ENCODE measurements around the gene TOP2A. TPM values are rescaled to one million over a fixed set of nuclear protein-coding genes. Genes with fewer than 3 reads are reported as not detected.

TOP2A gene
- polyA plus RNA-seq, 1 donor from 2014 or later: 7.8 TPM

DNA sequence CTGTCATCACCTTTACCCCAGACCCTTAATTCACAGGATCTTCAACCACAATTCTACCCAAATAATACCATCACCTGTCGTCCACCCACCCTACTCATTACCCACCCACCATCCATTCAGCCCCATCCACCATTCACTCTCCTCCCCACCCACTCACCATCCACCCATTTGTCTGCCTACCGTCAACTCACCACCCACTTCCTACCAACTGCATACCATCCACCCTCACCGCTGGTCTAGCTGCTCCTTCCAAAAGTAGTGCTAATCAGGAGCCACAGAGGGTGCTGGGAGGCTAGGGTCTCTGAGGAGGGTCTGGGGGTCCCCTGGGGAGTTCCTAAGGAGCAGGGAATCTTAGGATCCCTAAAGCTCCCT is 13.5 kb upstream of the TOP2A start:
- Histone ChIP-seq H3K9ac (ENCODE audit: low read length) (no peak overlapping the region), H2AFZ (ENCODE audit: low read depth, low read length) (no peak overlapping the region), H3K4me3 (ENCODE audit: low read length) (no peak overlapping the region), H3K79me2 (replicated peaks; ENCODE audit: insufficient read depth, low read length) (no peaks in the 10 kb centered on the region), H3F3A (ENCODE audit: insufficient read depth, low read length, poor library complexity, severe bottlenecking) (no peaks in the 10 kb centered on the region), H3K27me3 (ENCODE audit: insufficient read depth, low read depth, low read length) (no peaks in the 10 kb centered on the region), H3K27ac (ENCODE audit: low read length) (no peak overlapping the region), H3K4me2 (ENCODE audit: low read length) (no peak overlapping the region), H3K9me3 (ENCODE audit: low read length) (no peaks in the 10 kb centered on the region), H3K9me2 (ENCODE audit: insufficient read depth, low read length) (no peaks in the 10 kb centered on the region), H4K20me1 (ENCODE audit: insufficient read depth) (no peaks in the 10 kb centered on the region), H3K36me3 (ENCODE audit: insufficient read depth, low read length) (no peaks in the 10 kb centered on the region)
- TF ChIP-seq EP300 (conservative IDR thresholded peaks at IDR 0.05; ENCODE audit: poor library complexity, severe bottlenecking): no peak
- no peak for TF ChIP-seq EZH2 (IDR thresholded peaks at IDR 0.05; ENCODE audit: borderline replicate concordance, insufficient read depth, low read length, poor library complexity, severe bottlenecking)
- TF ChIP-seq, protein P1, sequence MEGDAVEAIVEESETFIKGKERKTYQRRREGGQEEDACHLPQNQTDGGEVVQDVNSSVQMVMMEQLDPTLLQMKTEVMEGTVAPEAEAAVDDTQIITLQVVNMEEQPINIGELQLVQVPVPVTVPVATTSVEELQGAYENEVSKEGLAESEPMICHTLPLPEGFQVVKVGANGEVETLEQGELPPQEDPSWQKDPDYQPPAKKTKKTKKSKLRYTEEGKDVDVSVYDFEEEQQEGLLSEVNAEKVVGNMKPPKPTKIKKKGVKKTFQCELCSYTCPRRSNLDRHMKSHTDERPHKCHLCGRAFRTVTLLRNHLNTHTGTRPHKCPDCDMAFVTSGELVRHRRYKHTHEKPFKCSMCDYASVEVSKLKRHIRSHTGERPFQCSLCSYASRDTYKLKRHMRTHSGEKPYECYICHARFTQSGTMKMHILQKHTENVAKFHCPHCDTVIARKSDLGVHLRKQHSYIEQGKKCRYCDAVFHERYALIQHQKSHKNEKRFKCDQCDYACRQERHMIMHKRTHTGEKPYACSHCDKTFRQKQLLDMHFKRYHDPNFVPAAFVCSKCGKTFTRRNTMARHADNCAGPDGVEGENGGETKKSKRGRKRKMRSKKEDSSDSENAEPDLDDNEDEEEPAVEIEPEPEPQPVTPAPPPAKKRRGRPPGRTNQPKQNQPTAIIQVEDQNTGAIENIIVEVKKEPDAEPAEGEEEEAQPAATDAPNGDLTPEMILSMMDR (IDR thresholded peaks at IDR 0.05; ENCODE audit: poor library complexity, severe bottlenecking): no peak
- TF ChIP-seq SMC3 (conservative IDR thresholded peaks at IDR 0.05; ENCODE audit: poor library complexity): no peak
- no peak for TF ChIP-seq MXI1 (conservative IDR thresholded peaks at IDR 0.05; ENCODE audit: poor library complexity, severe bottlenecking)
- TF ChIP-seq, protein P2, sequence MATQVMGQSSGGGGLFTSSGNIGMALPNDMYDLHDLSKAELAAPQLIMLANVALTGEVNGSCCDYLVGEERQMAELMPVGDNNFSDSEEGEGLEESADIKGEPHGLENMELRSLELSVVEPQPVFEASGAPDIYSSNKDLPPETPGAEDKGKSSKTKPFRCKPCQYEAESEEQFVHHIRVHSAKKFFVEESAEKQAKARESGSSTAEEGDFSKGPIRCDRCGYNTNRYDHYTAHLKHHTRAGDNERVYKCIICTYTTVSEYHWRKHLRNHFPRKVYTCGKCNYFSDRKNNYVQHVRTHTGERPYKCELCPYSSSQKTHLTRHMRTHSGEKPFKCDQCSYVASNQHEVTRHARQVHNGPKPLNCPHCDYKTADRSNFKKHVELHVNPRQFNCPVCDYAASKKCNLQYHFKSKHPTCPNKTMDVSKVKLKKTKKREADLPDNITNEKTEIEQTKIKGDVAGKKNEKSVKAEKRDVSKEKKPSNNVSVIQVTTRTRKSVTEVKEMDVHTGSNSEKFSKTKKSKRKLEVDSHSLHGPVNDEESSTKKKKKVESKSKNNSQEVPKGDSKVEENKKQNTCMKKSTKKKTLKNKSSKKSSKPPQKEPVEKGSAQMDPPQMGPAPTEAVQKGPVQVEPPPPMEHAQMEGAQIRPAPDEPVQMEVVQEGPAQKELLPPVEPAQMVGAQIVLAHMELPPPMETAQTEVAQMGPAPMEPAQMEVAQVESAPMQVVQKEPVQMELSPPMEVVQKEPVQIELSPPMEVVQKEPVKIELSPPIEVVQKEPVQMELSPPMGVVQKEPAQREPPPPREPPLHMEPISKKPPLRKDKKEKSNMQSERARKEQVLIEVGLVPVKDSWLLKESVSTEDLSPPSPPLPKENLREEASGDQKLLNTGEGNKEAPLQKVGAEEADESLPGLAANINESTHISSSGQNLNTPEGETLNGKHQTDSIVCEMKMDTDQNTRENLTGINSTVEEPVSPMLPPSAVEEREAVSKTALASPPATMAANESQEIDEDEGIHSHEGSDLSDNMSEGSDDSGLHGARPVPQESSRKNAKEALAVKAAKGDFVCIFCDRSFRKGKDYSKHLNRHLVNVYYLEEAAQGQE (IDR thresholded peaks at IDR 0.05; ENCODE audit: borderline replicate concordance): no peak
- no peak for TF ChIP-seq TAF1 (IDR thresholded peaks at IDR 0.05; ENCODE audit: low read depth)
- TF ChIP-seq RAD21 (conservative IDR thresholded peaks at IDR 0.05): no peak
- TF ChIP-seq POLR2AphosphoS5 (IDR thresholded peaks at IDR 0.05): no peak

DNA sequence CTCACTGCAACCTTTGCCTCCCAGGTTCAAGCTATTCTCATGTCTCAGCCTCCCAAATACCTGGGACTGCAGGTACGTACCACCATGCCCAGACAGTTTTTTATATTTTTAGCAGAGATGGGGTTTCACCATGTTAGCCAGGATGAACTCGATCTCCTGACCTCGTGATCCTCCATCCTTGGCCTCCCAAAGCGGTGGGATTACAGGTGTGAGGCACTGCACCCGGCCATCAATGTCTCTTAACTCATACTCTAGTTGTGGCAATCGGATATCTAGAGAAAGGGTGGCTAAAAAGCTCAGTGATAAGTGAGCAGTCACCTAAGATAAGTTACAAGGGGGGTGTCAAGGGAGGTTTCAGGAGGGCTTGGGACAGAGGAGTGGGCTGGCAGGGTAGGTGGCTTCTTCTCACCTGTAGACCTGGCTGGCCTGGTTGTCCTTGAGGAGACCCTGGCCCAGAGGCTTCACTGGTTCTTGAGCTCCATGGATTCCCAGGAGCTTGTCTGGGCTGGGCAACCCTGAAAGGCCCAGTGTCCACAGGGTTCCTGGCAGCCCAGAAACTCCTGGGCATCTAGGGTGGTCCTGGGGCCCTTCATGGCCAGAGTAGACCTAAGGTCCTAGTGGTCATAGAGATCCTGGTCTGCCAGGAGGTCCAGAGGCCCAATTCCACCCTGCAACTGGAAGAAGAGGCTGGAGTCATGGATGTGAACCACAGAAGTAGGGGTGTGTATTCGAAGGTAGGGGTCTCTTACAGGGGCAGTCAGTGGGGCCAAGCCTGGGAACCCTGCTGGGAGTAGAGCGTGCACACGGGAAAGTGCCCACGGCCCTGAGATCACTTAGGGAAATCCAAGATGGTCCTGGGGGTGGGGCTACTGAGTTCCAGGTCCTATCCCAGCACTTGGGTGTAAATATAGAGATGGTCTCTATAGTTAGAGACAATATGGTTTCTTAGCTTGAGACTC is 12.9 kb upstream of the TOP2A start:
- H3K4me3 ChIP-seq (ENCODE audit: low read length): no peak overlapping the region
- no peaks in the 10 kb centered on the region for H3K36me3 ChIP-seq (ENCODE audit: insufficient read depth, low read length)
- no peaks in the 10 kb centered on the region for H3F3A ChIP-seq (ENCODE audit: insufficient read depth, low read length, poor library complexity, severe bottlenecking)
- no peaks in the 10 kb centered on the region for H3K79me2 ChIP-seq (replicated peaks; ENCODE audit: insufficient read depth, low read length)
- H3K27me3 ChIP-seq (ENCODE audit: insufficient read depth, low read depth, low read length): no peaks in the 10 kb centered on the region
- no peak overlapping the region for H3K27ac ChIP-seq (ENCODE audit: low read length)
- no peak overlapping the region for H2AFZ ChIP-seq (ENCODE audit: low read depth, low read length)
- H4K20me1 ChIP-seq (ENCODE audit: insufficient read depth): no peaks in the 10 kb centered on the region
- no peak for TF ChIP-seq EZH2 (IDR thresholded peaks at IDR 0.05; ENCODE audit: borderline replicate concordance, insufficient read depth, low read length, poor library complexity, severe bottlenecking)
- no peak for TF ChIP-seq TAF1 (IDR thresholded peaks at IDR 0.05; ENCODE audit: low read depth)
- TF ChIP-seq SMC3 (conservative IDR thresholded peaks at IDR 0.05; ENCODE audit: poor library complexity): no peak
- TF ChIP-seq, protein P2 (IDR thresholded peaks at IDR 0.05; ENCODE audit: borderline replicate concordance): no peak
- no peak for TF ChIP-seq RAD21 (conservative IDR thresholded peaks at IDR 0.05)
- no peak for TF ChIP-seq EP300 (conservative IDR thresholded peaks at IDR 0.05; ENCODE audit: poor library complexity, severe bottlenecking)
- TF ChIP-seq MXI1 (conservative IDR thresholded peaks at IDR 0.05; ENCODE audit: poor library complexity, severe bottlenecking): no peak
- TF ChIP-seq, protein P1 (IDR thresholded peaks at IDR 0.05; ENCODE audit: poor library complexity, severe bottlenecking): no peak
- no peak for TF ChIP-seq POLR2AphosphoS5 (IDR thresholded peaks at IDR 0.05)
- no peak overlapping the region for H3K9ac ChIP-seq (ENCODE audit: low read length)
- no peaks in the 10 kb centered on the region for H3K9me2 ChIP-seq (ENCODE audit: insufficient read depth, low read length)
- no peaks in the 10 kb centered on the region for H3K9me3 ChIP-seq (ENCODE audit: low read length)
- no peak overlapping the region for H3K4me2 ChIP-seq (ENCODE audit: low read length)

All from neural cell (in vitro differentiated cells).